Heart right ventricle (tissue), 16 donors: Measurements from ENCODE around the gene PREX1. TPM values are rescaled to one million over a fixed set of nuclear protein-coding genes. Genes with fewer than 3 reads are reported as not detected.

Source experiments
- ATAC-seq, 8 donors: fragments of 200-7000 bp; cut with Tn5 transposase; one replicate each; pipeline ENCODE4 v1.9.1; 2020; ENCODE audit warnings: mild to moderate bottlenecking in 8 of 8, moderate library complexity in 8 of 8, moderate number of reproducible peaks in 1 of 8
- DNase-seq, 2 donors: peaks; one replicate each; pipeline ENCODE4 v3.0.0-alpha.2; 2020
- H3K27ac ChIP-seq, 10 donors: fragments of 200-600 bp; sonication (generic) in 2 of 10; one replicate each; pipeline versions ENCODE4 v1.5.0 to v1.8.0; 2020 to 2022; ENCODE audit warnings: mild to moderate bottlenecking in 3 of 10
- H3K27me3 ChIP-seq, 7 donors: fragments of 200-600 bp; one replicate each; pipeline ENCODE4 v1.8.0; 2021 to 2022; ENCODE audit warnings: mild to moderate bottlenecking in 2 of 7
- H3K36me3 ChIP-seq, 9 donors: fragments of 200-600 bp; sonication (generic) in 1 of 9; one replicate each; pipeline versions ENCODE4 v1.5.0 to v1.8.0; 2020 to 2022; ENCODE audit warnings: mild to moderate bottlenecking in 2 of 9
- H3K4me1 ChIP-seq, 9 donors: fragments of 200-600 bp; sonication (generic) in 1 of 9; one replicate each; pipeline versions ENCODE4 v1.5.0 to v1.8.0; 2020 to 2022; ENCODE audit warnings: mild to moderate bottlenecking in 4 of 9
- H3K4me3 ChIP-seq, 10 donors: fragments of 200-600 bp; sonication (generic) in 2 of 10; one replicate each; pipeline versions ENCODE4 v1.5.0 to v1.8.0; 2020 to 2022; ENCODE audit warnings: mild to moderate bottlenecking in 7 of 10, moderate library complexity in 2 of 10
- H3K9me3 ChIP-seq, 11 donors: fragments of 200-600 bp in 10 of 11; sonication (generic) in 2 of 11; one replicate each; pipeline versions ENCODE4 v1.5.0 to v1.8.0; 2013 to 2022; ENCODE audit warnings: mild to moderate bottlenecking in 2 of 11, control low read depth in 1 of 11, moderate library complexity in 1 of 11
- CTCF ChIP-seq, 9 donors: fragments of 200-600 bp; sonication (generic) in 2 of 9; IDR thresholded peaks; one replicate each; pipeline versions ENCODE4 v1.5.0 to v1.8.0; 2021 to 2022; ENCODE audit warnings: antibody characterized with exemption in 9 of 9, mild to moderate bottlenecking in 5 of 9, moderate library complexity in 1 of 9
- WGBS, 2 donors: extraction: QIAGEN DNeasy Blood & Tissue Kit; methylation state at CpG; one replicate each; pipeline ENCODE4 v1.1.7; 2013; ENCODE audit warnings: inconsistent platforms in 1 of 2; 5-methylcytosine and 5-hydroxymethylcytosine counted together
- intact Hi-C, 10 donors: fragments of 100-400 bp; cut with DNase I; formaldehyde crosslinking; loops; one replicate each; pipeline versions ENCODE4 v1.11.1 to v1.14.2; 2022
- polyA plus RNA-seq, 2 donors: library from polyadenylated mRNA; stranded (reverse); fragments of 200-250 nt; gene quantifications; one replicate each; pipeline ENCODE4 v1.2.3, GENCODE V29; 2013
- total RNA-seq, 10 donors: library from RNA; stranded (reverse); fragmentation: NEBNext Ultra II Directional in 3 of 10; extraction: Animal tissue kit (Norgen Biotek cat#: 25700) in 3 of 10; gene quantifications; one replicate each; pipeline versions ENCODE4 v1.2.1 to v1.2.4, GENCODE V29; 2021 to 2023
- donor health status: Arrhythmogenic right ventricular cardiomyopathy.
- donor health status: ischemic (EF 13 %, LVEDD 7.1; RV severe dilation, severe dysfunction).
- donor health status: healthy with polysubstance abuse.
- donor health status: DM: no; HTN: yes; CAD: no.
- donor health status: DM: no; HTN: no; CAD: no.
- donor health status: ischemic (EF 25% LVEDD 6.9; RV normal size, moderate dysfunction).
- donor health status: ischemic (EF 25% LVEDD 5.7; RV mildly dilated, moderate dysfunction).
- donor health status: healthy.
- donor health status: DM: yes; HTN: yes; CAD: no.
- donor health status: Ischemic cardiomyopathy.
- donor health status: ischemic (EF 35%, LVEDD 5.7; RV mildly dilated, moderate dysfunction).
- donor health status: nonischemic (EF 11% LVEDD 7.7; RV severe dilation, severe dysfunction).
- donor health status: DM: yes; HTN: yes; CAD: no.
- donor health status: PGD.
- donor health status: ischemic (EF 29% LVEDD 5.4; RV normal size, mild dysfunction).
- donor health status: nonischemic (EF 23%, LVEDD 6.1; RV moderate dilation, normal function).

The PREX1 gene
- total and polyA plus RNA-seq, 12 donors = 4.6 to 23.4 (median 8.8) TPM

GRCh38 chr20:48578397-48579098 lies 249.3 kb downstream of the PREX1 start:
- ATAC-seq (no peak), DNase-seq (no peak)
- Histone ChIP-seq H3K9me3 (no peaks in the 10 kb centered on the region), H3K4me3 (no peak overlapping the region), H3K4me1 (peaks cover 0 to 7% (median 0%) of the 10 kb centered on the region in 9 donors), H3K27ac (no peak overlapping the region), H3K27me3 (peaks cover 0 to 28% (median 5%) of the 10 kb centered on the region in 7 donors), H3K36me3 (no peaks in the 10 kb centered on the region)
- intact Hi-C loops = no loop called here
- WGBS, 2 donors = 78 to 90% methylated on average over 11 of the region's 11 CpGs
- no peak for TF ChIP-seq CTCF (IDR thresholded peaks at IDR 0.05)

- 76 to 81% methylated on average over 11 of the region's 11 CpGs for WGBS, 2 donors
- Histone ChIP-seq H3K4me3 (no peak overlapping the region), H3K27ac (no peak overlapping the region), H3K4me1 (peaks cover 0 to 7% (median 0%) of the 10 kb centered on the region in 9 donors), H3K27me3 (peaks cover 0 to 23% (median 4%) of the 10 kb centered on the region in 7 donors), H3K9me3 (no peaks in the 10 kb centered on the region), H3K36me3 (no peaks in the 10 kb centered on the region)
- no peak for TF ChIP-seq CTCF (IDR thresholded peaks at IDR 0.05)
- ATAC-seq = no peak
- no peak for DNase-seq
- intact Hi-C loops = no loop called here
Observed at GRCh38 chr20:48577557-48577956, 250.2 kb downstream of the PREX1 start.

- intact Hi-C loops = no loop called here
- no peak for ATAC-seq
- peaks cover 0 to 14% (median 0%) of the 10 kb centered on the region in 7 donors for H3K27me3 ChIP-seq
- no peaks in the 10 kb centered on the region for H3K4me1 ChIP-seq
- no peak for TF ChIP-seq CTCF (IDR thresholded peaks at IDR 0.05)
- no peaks in the 10 kb centered on the region for H3K36me3 ChIP-seq
- no peaks in the 10 kb centered on the region for H3K9me3 ChIP-seq
- 28 to 33% methylated on average over 1 of the region's 1 CpG for WGBS, 2 donors
- no peak overlapping the region for H3K27ac ChIP-seq
- H3K4me3 ChIP-seq = no peak overlapping the region
- DNase-seq = no peak
Observed at GRCh38 chr20:48574383-48574782, 253.4 kb downstream of the PREX1 start.

Other genes with a start within 250 kb of the PREX1 start
- 10 to 100 TPM; 34.1 to 50.0 (median 42.2) TPM for gene ARFGEF2, start 93.7 kb upstream of the PREX1 start, total RNA-seq
- gene ARFGEF2, start 93.7 kb upstream of the PREX1 start, polyA plus RNA-seq = 10 to 100 TPM in 1 of 2 donors, 1 to 10 TPM in 1; 6.2 to 24.4 TPM
- 10 to 100 TPM; 27.8 to 47.6 (median 39.9) TPM for gene CSE1L, start 218.3 kb upstream of the PREX1 start, total RNA-seq
- gene CSE1L, start 218.3 kb upstream of the PREX1 start, polyA plus RNA-seq = 10 to 100 TPM; 16.2 to 37.6 TPM